GM21390 (cell line): ENCODE results near the gene C1orf87.
A peak's percentile ranks its signal among the peaks of the same experiment; 100 is the strongest.

ENCODE experiments used
- ATAC-seq: cut with Tn5 transposase; IDR thresholded peaks from one replicate; pipeline ENCODE4 v1.9.1; 2021; ENCODE audit not compliant: unreplicated experiment

Gene C1orf87

DNA sequence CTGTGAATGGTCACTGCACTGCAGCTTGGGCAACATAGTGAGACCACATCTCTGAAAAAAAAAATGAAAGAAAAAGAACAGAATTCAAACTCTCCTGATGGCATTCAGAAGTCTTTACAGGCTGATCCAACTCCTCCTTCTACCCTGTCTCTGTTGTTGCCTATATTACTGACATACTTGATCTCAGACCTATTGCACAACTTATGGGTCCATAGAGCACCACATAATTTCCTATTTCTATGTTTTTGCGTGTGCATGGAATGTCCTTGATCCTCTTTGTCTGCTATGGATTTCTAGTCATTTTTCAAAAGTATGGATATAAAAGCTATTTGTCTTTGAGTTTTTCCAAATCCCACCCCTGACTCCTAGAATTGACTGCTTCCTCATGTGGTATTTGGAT is 124.6 kb downstream of the C1orf87 start:
- ATAC-seq: no peak

DNA sequence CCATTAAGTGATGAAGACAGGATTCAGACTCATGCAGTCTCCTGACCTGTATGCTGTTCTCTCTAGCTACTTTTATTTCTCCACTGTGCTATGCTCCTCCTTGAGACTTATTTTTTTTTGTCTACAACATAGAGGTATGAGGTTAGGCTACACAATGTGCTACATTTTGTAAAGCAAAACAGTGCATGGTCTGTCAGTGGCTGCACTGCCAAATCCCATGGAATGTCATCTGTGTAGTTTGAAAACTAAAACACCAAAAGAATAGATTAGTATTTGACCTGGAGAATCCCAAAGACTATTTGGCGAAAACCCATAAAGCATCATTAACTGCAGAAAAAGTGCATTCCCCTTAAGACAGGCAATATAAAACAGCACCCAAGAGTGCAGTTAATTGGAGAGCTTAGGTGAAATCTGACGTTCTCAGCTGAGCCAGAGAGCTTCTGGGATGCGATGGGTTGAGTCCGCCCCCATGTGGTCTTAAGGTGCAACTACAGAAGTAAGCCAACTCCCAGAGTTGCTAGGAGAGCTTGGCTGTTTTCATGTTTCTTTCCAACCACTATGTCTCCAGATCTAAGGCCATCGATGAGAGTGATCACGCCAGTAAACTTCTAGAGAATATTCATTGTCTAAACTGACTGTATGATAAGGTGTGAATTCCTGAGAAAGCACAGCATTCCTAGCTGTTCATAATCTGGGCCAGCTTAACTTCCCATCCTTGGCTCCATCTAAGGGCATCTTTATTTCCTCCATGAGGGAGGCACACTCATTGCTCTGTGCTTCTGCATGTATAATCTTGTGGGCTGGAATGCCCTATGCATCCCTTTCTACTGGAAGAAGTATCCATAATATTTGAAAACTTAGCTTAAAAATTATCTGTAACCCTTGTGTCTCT is 126.3 kb downstream of the C1orf87 start:
- ATAC-seq: peak; percentile 97

DNA sequence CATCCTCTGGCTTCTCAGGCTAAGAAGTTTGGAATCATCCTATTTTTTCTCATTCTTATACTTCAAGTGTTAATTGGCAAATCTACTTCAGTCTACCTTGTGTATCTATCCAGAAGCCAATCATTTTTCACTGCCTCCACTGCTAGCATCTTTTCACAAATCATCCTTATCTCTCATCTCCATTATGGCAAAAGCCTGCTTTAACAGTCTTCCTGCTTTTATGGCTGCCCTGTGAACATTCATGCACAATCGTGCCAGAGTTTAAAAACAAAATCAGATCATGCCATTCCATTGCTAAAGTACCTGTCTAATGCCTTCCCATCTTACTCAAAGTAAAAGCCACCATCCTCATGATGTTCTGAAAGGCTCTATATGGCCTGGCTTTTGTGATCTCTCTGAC is 127.8 kb downstream of the C1orf87 start:
- no peak for ATAC-seq
